Tibial nerve (tissue), 4 donors: ENCODE measurements around the gene CNTLN. TPM values are rescaled to one million over a fixed set of nuclear protein-coding genes. Genes with fewer than 3 reads are reported as not detected.
"Not testable (repeated sequence)": the region's sequence is repeated elsewhere in the genome, so short reads cannot be mapped to it uniquely, and the experiment has no call there.

Experiments
- DNase-seq, 2 donors: peaks; one replicate each; pipeline ENCODE4 v3.0.0-alpha.2; 2019; ENCODE audit warnings: low spot score in 2 of 2
- H3K27ac ChIP-seq, 4 donors: fragments of 200-600 bp; sonication (generic) in 3 of 4; one replicate each; pipeline ENCODE4 v1.5.1; 2017 to 2019; ENCODE audit warnings: mild to moderate bottlenecking in 1 of 4
- H3K27me3 ChIP-seq, 2 donors: fragments of 200-600 bp; sonication (generic) in 1 of 2; one replicate each; pipeline versions ENCODE4 v1.5.1 to v1.6.0; 2017 to 2019
- H3K36me3 ChIP-seq, 3 donors: fragments of 200-600 bp; sonication (generic); one replicate each; pipeline ENCODE4 v1.5.1; 2018 to 2019
- H3K4me1 ChIP-seq, 4 donors: fragments of 200-600 bp; sonication (generic) in 3 of 4; one replicate each; pipeline ENCODE4 v1.5.1; 2017 to 2019
- H3K4me3 ChIP-seq, 4 donors: fragments of 200-600 bp; sonication (generic) in 3 of 4; one replicate each; pipeline ENCODE4 v1.5.1; 2017 to 2019; ENCODE audit warnings: mild to moderate bottlenecking in 1 of 4, moderate library complexity in 1 of 4
- H3K9me3 ChIP-seq, 4 donors: fragments of 200-600 bp; sonication (generic) in 3 of 4; one replicate each; pipeline ENCODE4 v1.5.1; 2017 to 2019
- EP300 ChIP-seq, 2 donors: sonication (generic); formaldehyde crosslinking; IDR thresholded peaks; one replicate each; pipeline ENCODE4 v1.6.1; 2017; ENCODE audit warnings: antibody characterized with exemption in 2 of 2, mild to moderate bottlenecking in 1 of 2
- POLR2A ChIP-seq, 2 donors: fragments of 450-650 bp; IDR thresholded peaks; one replicate each; pipeline ENCODE4 v1.6.1; 2017; ENCODE audit warnings: antibody characterized with exemption in 2 of 2, mild to moderate bottlenecking in 2 of 2, moderate library complexity in 2 of 2
- WGBS, 2 donors: methylation state at CpG; one replicate each; pipeline ENCODE4 v1.1.5; 2018; 5-methylcytosine and 5-hydroxymethylcytosine counted together
- total RNA-seq, 4 donors: library from RNA; depleted of rRNA; stranded (reverse); fragments of >200 nt; gene quantifications; one replicate each; pipeline ENCODE4 v1.1.0, GENCODE V29; 2016
- TF ChIP-seq, protein P1 (sequence below), 5 experiments: fragments of 200-600 bp in 3 of 5; fragments of 450-650 bp in 2 of 5; sonication (generic) in 3 of 5; IDR thresholded peaks; one replicate each; pipeline ENCODE4 v1.5.1; 2016 to 2019; ENCODE audit warnings: antibody characterized with exemption in 5 of 5, mild to moderate bottlenecking in 3 of 5, moderate library complexity in 2 of 5

Gene CNTLN
- total RNA-seq, 4 donors from 2014 or later, result 29.7 to 38.1 (median 34.0) TPM

- Histone ChIP-seq H3K36me3 (peaks cover 0 to 34% (median 0%) of the 10 kb centered on the region in 3 donors), H3K4me1 (no peaks in the 10 kb centered on the region), H3K27ac (no peak overlapping the region), H3K9me3 (peaks cover 0 to 3% (median 0%) of the 10 kb centered on the region in 4 donors), H3K4me3 (no peak overlapping the region), H3K27me3 (no peaks in the 10 kb centered on the region)
- WGBS, 2 donors, result 89 to 93% methylated on average over 5 of the region's 5 CpGs
- no peak for DNase-seq
- no peak for TF ChIP-seq EP300 (IDR thresholded peaks at IDR 0.05)
- TF ChIP-seq POLR2A (IDR thresholded peaks at IDR 0.05), result no peak
Observed at GRCh38 chr9:17380126-17380861, 245.5 kb downstream of the CNTLN start.

DNA sequence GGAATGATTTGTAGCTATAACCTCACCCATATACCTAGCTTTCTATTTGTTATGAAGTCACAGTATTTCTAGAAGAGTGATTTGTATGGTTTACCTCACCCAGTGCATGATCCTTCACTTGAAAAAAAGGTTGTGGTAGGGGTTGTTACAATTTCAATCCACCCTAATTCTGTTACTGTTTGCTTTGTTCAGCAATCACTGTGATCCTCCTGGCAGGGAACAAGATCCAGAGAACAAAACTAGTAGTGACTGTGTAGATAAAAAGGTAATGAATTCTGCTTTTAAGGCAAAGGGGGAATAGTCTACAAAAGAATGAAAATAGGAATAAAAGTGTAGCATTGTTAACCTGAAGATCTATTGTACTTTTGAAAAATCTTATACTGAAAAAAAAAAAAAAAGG, 252.7 kb downstream of the CNTLN start:
- Histone ChIP-seq H3K27me3 (no peaks in the 10 kb centered on the region), H3K4me3 (no peak overlapping the region), H3K9me3 (no peaks in the 10 kb centered on the region), H3K27ac (no peak overlapping the region), H3K4me1 (no peaks in the 10 kb centered on the region), H3K36me3 (peaks cover 0 to 9% (median 0%) of the 10 kb centered on the region in 3 donors)
- DNase-seq, result no peak
- TF ChIP-seq, protein P1, sequence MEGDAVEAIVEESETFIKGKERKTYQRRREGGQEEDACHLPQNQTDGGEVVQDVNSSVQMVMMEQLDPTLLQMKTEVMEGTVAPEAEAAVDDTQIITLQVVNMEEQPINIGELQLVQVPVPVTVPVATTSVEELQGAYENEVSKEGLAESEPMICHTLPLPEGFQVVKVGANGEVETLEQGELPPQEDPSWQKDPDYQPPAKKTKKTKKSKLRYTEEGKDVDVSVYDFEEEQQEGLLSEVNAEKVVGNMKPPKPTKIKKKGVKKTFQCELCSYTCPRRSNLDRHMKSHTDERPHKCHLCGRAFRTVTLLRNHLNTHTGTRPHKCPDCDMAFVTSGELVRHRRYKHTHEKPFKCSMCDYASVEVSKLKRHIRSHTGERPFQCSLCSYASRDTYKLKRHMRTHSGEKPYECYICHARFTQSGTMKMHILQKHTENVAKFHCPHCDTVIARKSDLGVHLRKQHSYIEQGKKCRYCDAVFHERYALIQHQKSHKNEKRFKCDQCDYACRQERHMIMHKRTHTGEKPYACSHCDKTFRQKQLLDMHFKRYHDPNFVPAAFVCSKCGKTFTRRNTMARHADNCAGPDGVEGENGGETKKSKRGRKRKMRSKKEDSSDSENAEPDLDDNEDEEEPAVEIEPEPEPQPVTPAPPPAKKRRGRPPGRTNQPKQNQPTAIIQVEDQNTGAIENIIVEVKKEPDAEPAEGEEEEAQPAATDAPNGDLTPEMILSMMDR (IDR thresholded peaks at IDR 0.05), result no peak
- TF ChIP-seq POLR2A (IDR thresholded peaks at IDR 0.05), result no peak
- TF ChIP-seq EP300 (IDR thresholded peaks at IDR 0.05), result no peak

DNA sequence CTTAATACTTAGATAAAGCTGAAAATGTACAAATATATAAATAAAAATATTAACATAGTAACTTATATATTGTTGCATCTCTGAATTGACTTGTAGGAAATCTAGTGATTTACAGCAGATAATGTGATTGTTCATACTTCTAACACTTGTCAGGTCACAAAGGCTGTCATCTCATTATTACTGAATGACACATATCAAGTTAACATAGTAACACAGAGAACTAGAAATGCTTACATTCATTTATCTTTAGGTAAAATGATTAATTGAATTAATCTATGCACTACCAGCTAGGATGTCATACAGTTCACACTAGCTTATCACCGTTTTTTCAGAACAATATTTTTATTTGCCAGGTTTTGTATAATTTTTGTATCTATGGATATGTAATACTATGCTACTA, 254.2 kb downstream of the CNTLN start:
- Histone ChIP-seq H3K4me3 (no peak overlapping the region), H3K4me1 (no peaks in the 10 kb centered on the region), H3K27me3 (no peaks in the 10 kb centered on the region), H3K9me3 (no peaks in the 10 kb centered on the region), H3K27ac (no peak overlapping the region), H3K36me3 (peaks cover 0 to 9% (median 0%) of the 10 kb centered on the region in 3 donors)
- WGBS, 2 donors, result 0 to 65% methylated on average over 1 of the region's 1 CpG
- no peak for DNase-seq
- no peak for TF ChIP-seq POLR2A (IDR thresholded peaks at IDR 0.05)
- TF ChIP-seq EP300 (IDR thresholded peaks at IDR 0.05), result no peak
- TF ChIP-seq, protein P1 (IDR thresholded peaks at IDR 0.05), result no peak

GRCh38 chr9:17394881-17395510, 260.2 kb downstream of the CNTLN start:
- H3K27ac ChIP-seq, result no peak overlapping the region
- WGBS, 2 donors, result 62 to 69% methylated on average over 7 of the region's 7 CpGs
- TF ChIP-seq EP300 (IDR thresholded peaks at IDR 0.05), result no peak
- TF ChIP-seq, protein P1 (IDR thresholded peaks at IDR 0.05), result no peak
- TF ChIP-seq POLR2A (IDR thresholded peaks at IDR 0.05), result no peak
- no peaks in the 10 kb centered on the region for H3K9me3 ChIP-seq
- no peak for DNase-seq
- no peaks in the 10 kb centered on the region for H3K4me1 ChIP-seq
- H3K4me3 ChIP-seq, result no peak overlapping the region
- H3K27me3 ChIP-seq, result no peaks in the 10 kb centered on the region
- H3K36me3 ChIP-seq, result peaks cover 0 to 25% (median 0%) of the 10 kb centered on the region in 3 donors

DNA sequence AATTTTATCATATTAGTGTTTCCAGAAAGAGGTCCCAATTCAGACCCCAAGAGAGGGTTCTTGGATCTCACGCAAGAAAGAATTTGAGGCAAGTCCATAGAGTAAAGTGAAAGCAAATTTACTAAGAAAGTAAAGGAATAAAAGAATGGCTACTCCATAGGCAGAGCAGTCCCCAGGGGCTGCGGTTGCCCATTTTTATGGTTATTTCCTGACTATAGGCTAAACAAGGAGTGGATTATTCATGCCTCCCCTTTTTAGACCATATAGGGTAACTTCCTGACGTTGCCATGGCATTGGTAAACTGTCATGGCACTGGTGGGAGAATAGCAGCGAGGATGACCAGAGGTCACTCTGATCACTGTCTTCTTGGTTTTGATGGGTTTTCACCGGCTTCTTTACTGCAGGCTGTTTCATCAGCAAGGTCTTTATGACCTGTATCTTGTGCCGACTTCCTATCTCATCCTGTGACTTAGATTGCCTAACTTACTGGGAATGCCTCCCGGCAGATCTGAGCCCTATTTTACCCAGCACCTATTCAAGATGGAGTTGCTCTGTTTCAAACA, 262.4 kb downstream of the CNTLN start:
- H3K27ac ChIP-seq, H3K27me3 ChIP-seq, H3K9me3 ChIP-seq, DNase-seq, H3K4me1 ChIP-seq, H3K4me3 ChIP-seq: not testable (repeated sequence)
- peaks cover 0 to 28% (median 0%) of the 10 kb centered on the region in 3 donors for H3K36me3 ChIP-seq
- WGBS, 2 donors, result 68 to 74% methylated on average over 7 of the region's 7 CpGs

DNA sequence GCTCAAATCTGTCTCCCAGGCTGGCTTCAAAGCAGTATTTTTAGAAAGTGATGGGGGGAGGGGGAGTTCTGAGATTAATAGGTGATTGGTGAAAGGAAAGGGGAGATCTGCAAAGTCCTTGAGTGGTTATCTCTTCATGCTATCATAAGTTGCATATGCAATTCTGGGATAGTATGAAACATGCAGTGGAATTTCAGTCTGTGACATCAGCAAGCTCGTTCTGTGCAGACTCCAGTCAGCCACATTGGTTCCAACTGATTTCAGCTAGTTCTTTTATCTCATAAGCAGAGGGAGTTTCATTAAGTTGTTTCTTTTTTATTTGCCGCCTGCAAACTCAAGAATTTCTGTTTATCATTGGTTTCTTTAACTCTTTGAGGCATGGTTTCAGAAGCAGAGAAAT, 263.5 kb downstream of the CNTLN start:
- TF ChIP-seq POLR2A (IDR thresholded peaks at IDR 0.05), result no peak
- no peak for TF ChIP-seq EP300 (IDR thresholded peaks at IDR 0.05)
- TF ChIP-seq, protein P1 (IDR thresholded peaks at IDR 0.05), result no peak
- DNase-seq, result no peak
- peaks cover 0 to 39% (median 0%) of the 10 kb centered on the region in 3 donors for H3K36me3 ChIP-seq
- H3K4me1 ChIP-seq, result no peaks in the 10 kb centered on the region
- no peaks in the 10 kb centered on the region for H3K9me3 ChIP-seq
- 57 to 70% methylated on average over 2 of the region's 2 CpGs for WGBS, 2 donors
- H3K4me3 ChIP-seq, result no peak overlapping the region
- no peak overlapping the region for H3K27ac ChIP-seq
- H3K27me3 ChIP-seq, result no peaks in the 10 kb centered on the region
